ENCODE measurements around the gene EML2.
"Not testable (repeated sequence)": the region's sequence is repeated elsewhere in the genome, so short reads cannot be mapped to it uniquely, and the experiment has no call there.

Gene EML2

DNA sequence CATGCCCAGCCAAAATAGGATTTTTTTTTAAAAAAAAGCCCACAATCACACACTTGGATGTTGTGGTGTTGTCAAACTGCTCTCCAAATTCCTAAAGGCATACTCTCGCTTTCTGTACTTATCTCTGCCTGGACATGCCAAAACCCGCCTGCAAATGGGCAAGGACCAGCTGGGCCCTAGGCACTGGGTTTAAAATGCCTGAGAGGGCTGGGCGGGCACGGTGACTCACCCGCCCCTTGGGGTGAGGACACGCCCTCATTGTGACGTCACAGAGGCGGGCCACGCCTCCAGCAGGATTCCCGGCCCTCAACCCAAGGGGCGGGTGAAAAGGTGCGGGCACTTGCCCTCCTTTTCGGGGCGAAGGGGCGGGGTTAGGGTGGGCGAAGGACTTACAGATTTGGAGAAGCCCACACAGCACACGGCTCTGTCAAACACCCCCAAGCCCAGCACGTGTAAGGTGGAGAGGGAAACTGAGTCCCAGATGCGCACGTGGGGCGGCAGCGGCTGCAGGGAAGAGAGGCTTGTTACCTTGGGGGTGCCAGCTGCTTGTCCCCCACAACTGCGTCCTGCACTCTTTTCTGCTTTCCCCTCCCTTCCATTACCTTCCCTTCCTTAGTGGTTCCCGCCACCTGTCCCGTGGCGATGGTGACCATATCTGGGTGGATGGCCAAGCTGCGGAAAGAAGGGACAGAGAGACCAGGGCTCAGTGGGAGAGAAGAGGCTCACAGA is 6.6 kb downstream of the EML2 start:
- no peak overlapping the region for H3K27ac ChIP-seq (ENCODE audit: low read length)
- peaks cover 0 to 14% of the 10 kb centered on the region in 2 donors for H3K36me3 ChIP-seq (ENCODE audit: control insufficient read depth in 1 of 2, insufficient read depth in 2 of 2, low read length in 2 of 2)
- no peaks in the 10 kb centered on the region for H3K4me1 ChIP-seq (ENCODE audit: control insufficient read depth in 1 of 2, insufficient read depth in 2 of 2, low read length in 2 of 2)
- H3K9me3 ChIP-seq (ENCODE audit: control insufficient read depth in 1 of 2, low read length in 2 of 2), result no peaks in the 10 kb centered on the region
- no peaks in the 10 kb centered on the region for H3K27me3 ChIP-seq (ENCODE audit: low read depth, low read length)
- no peak overlapping the region for H3K4me3 ChIP-seq (ENCODE audit: low read depth in 1 of 2, low read length in 2 of 2)

DNA sequence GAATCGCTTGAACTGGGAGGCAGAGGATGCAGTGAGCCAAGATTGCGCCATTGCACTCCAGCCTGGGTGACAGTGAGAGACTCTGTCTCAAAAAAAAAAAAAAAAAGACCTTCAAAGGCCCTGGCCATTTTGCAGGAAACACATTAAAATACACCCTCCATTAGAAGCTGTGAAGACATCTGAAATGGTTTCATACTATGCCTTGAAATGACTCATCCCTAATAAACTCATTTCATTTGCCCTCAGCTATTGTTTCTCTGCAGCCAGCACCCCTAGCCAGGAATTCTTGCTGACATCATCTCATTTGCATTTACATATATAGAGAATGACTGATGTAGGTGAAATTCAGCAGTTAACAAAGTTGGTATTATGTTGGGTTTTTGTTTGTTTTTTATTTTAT is 8.7 kb downstream of the EML2 start:
- Histone ChIP-seq H3K4me3 (ENCODE audit: low read depth in 1 of 2, low read length in 2 of 2) (no peak overlapping the region), H3K36me3 (ENCODE audit: control insufficient read depth in 1 of 2, insufficient read depth in 2 of 2, low read length in 2 of 2) (peaks cover 0 to 22% of the 10 kb centered on the region in 2 donors), H3K4me1 (ENCODE audit: control insufficient read depth in 1 of 2, insufficient read depth in 2 of 2, low read length in 2 of 2) (no peaks in the 10 kb centered on the region), H3K9me3 (ENCODE audit: control insufficient read depth in 1 of 2, low read length in 2 of 2) (no peaks in the 10 kb centered on the region), H3K27ac (ENCODE audit: low read length) (no peak overlapping the region), H3K27me3 (ENCODE audit: low read depth, low read length) (no peaks in the 10 kb centered on the region)

DNA sequence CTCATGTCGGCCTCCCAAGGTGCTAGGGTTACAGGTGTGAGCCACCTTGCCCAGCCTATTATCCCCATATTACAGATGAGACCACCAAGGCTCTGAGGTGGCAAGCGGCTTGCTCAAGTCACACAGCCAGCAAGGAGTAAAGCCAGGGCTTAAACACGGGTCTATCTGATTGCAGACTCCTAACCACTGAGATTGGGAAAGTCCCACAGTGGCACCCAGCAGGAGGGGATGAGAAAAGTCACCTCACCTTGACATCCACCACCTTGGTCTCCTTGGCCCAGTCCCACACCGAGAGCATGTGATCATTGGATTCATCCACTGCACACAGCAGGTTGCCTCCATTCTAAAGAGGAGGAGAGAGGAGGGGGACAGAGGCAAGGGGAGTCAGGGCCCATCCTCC is 9.5 kb downstream of the EML2 start:
- no peaks in the 10 kb centered on the region for H3K9me3 ChIP-seq (ENCODE audit: control insufficient read depth in 1 of 2, low read length in 2 of 2)
- H3K4me3 ChIP-seq (ENCODE audit: low read depth in 1 of 2, low read length in 2 of 2), result no peak overlapping the region
- H3K36me3 ChIP-seq (ENCODE audit: control insufficient read depth in 1 of 2, insufficient read depth in 2 of 2, low read length in 2 of 2), result peaks cover 0 to 23% of the 10 kb centered on the region in 2 donors
- H3K27me3 ChIP-seq (ENCODE audit: low read depth, low read length), result no peaks in the 10 kb centered on the region
- no peak overlapping the region for H3K27ac ChIP-seq (ENCODE audit: low read length)
- H3K4me1 ChIP-seq (ENCODE audit: control insufficient read depth in 1 of 2, insufficient read depth in 2 of 2, low read length in 2 of 2), result no peaks in the 10 kb centered on the region

DNA sequence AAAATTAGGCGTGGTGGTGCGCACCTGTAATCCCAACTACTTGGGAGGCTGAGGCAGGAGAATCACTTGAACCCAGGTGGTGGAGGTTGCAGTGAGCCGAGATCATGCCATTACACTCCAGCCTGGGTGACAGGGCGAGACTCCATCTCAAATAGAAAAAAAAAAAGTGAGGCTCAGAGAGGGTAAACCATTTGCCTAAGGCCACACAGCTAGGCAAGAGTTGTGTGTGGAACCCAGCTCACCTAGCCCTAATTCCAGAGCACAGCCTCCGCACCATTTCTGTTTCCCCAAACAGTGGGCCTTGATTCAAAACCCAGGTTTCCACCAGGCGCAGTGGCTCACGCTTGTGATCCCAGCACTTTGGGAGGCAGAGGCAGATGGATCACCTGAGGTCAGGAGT is 11.0 kb downstream of the EML2 start:
- H3K36me3 ChIP-seq (ENCODE audit: control insufficient read depth in 1 of 2, insufficient read depth in 2 of 2, low read length in 2 of 2), result peaks cover 0 to 25% of the 10 kb centered on the region in 2 donors
- not testable (repeated sequence) for H3K4me3 ChIP-seq (ENCODE audit: low read depth in 1 of 2, low read length in 2 of 2); H3K4me1 ChIP-seq (ENCODE audit: control insufficient read depth in 1 of 2, insufficient read depth in 2 of 2, low read length in 2 of 2); H3K27ac ChIP-seq (ENCODE audit: low read length); H3K27me3 ChIP-seq (ENCODE audit: low read depth, low read length); H3K9me3 ChIP-seq (ENCODE audit: control insufficient read depth in 1 of 2, low read length in 2 of 2)

DNA sequence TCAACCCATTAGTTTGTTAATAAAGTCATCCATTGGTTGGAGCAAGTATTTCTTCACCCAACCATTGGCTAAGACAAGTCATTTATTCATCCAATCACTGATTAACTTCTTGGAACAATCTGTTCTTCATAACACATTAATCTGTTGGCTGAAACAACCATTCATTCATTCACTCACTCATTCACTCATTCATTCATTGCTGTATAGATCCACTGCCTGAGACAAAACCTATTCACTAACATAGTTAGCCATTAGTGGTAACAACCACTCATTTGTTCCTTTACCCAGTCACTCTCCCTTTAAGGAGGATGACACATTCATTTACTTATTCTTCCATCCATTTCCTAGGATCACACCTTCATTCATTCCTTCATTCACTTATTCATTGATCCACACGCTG is 15.2 kb downstream of the EML2 start:
- no peak overlapping the region for H3K27ac ChIP-seq (ENCODE audit: low read length)
- H3K27me3 ChIP-seq (ENCODE audit: low read depth, low read length), result no peaks in the 10 kb centered on the region
- H3K36me3 ChIP-seq (ENCODE audit: control insufficient read depth in 1 of 2, insufficient read depth in 2 of 2, low read length in 2 of 2), result peaks cover 1 to 43% of the 10 kb centered on the region in 2 donors
- H3K9me3 ChIP-seq (ENCODE audit: control insufficient read depth in 1 of 2, low read length in 2 of 2), result no peaks in the 10 kb centered on the region
- H3K4me3 ChIP-seq (ENCODE audit: low read depth in 1 of 2, low read length in 2 of 2), result no peak overlapping the region
- H3K4me1 ChIP-seq (ENCODE audit: control insufficient read depth in 1 of 2, insufficient read depth in 2 of 2, low read length in 2 of 2), result no peaks in the 10 kb centered on the region

DNA sequence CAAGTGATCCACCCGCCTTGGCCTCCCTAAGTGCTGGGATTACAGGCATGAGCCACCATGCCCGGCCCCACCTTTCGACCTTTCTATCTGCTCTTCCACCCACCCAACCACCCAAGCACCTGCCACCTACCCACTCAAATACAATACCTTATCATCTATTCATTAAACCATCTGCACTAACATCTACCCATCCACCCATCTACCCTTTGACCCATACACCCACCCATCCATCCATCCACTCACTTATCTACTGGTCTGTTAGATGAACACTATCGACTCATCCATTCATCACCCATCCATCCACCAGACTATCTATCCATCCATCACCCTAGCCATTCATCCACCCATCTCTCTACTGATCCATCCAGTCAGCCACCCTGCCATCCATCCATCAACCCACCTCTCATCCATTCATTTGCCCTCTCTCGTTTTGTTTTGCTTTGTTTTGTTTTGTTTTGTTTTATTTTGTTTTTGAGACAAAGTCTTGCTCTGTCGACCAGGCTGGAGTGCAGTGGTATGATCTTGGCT is 17.2 kb downstream of the EML2 start:
- H3K36me3 ChIP-seq (ENCODE audit: control insufficient read depth in 1 of 2, insufficient read depth in 2 of 2, low read length in 2 of 2), result peaks cover 4 to 37% of the 10 kb centered on the region in 2 donors
- no peaks in the 10 kb centered on the region for H3K9me3 ChIP-seq (ENCODE audit: control insufficient read depth in 1 of 2, low read length in 2 of 2)
- H3K4me3 ChIP-seq (ENCODE audit: low read depth in 1 of 2, low read length in 2 of 2), result no peak overlapping the region
- no peak overlapping the region for H3K27ac ChIP-seq (ENCODE audit: low read length)
- H3K4me1 ChIP-seq (ENCODE audit: control insufficient read depth in 1 of 2, insufficient read depth in 2 of 2, low read length in 2 of 2), result no peaks in the 10 kb centered on the region
- no peaks in the 10 kb centered on the region for H3K27me3 ChIP-seq (ENCODE audit: low read depth, low read length)

DNA sequence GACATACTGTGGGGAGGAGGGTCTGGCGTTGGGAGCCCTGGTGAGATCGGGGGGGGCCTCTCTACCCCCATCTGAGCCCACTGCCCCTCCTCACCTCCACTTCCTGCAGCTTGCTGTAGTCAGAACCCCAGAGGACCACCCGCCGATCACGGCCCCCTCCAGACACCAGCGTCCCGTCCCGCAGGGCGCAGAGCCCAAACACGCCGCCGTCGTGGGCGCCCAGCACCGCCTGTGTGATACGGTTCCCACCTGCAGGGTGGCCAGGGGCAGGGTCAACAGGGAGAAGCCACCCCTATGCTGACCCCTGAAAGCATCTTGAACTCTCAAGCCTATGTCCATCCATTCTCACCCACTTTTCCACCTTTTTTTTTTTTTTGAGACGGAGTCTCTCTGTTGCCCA is 17.8 kb downstream of the EML2 start:
- Histone ChIP-seq H3K9me3 (ENCODE audit: control insufficient read depth in 1 of 2, low read length in 2 of 2) (no peaks in the 10 kb centered on the region), H3K4me3 (ENCODE audit: low read depth in 1 of 2, low read length in 2 of 2) (no peak overlapping the region), H3K36me3 (ENCODE audit: control insufficient read depth in 1 of 2, insufficient read depth in 2 of 2, low read length in 2 of 2) (peaks cover 4 to 35% of the 10 kb centered on the region in 2 donors), H3K27ac (ENCODE audit: low read length) (no peak overlapping the region), H3K4me1 (ENCODE audit: control insufficient read depth in 1 of 2, insufficient read depth in 2 of 2, low read length in 2 of 2) (peaks cover 0 to 1% of the 10 kb centered on the region in 2 donors), H3K27me3 (ENCODE audit: low read depth, low read length) (no peaks in the 10 kb centered on the region)

DNA sequence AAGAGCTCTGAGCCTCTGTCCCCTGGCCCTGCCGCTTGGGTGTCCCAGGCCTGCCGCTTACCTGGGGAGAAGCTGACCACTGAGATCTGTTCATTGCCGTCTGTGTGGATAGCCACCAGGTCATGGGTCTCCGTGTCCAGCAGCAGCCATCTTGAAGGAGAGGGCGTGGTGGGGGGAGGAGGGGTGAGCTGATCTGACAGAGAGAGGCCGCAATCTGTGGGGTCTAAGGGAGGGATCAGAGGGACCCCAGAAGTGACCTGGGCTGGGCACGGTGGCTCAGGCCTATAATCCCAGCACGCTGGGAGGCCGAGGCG is 22.5 kb downstream of the EML2 start:
- Histone ChIP-seq H3K4me1 (ENCODE audit: control insufficient read depth in 1 of 2, insufficient read depth in 2 of 2, low read length in 2 of 2) (peaks cover 3 to 4% of the 10 kb centered on the region in 2 donors), H3K9me3 (ENCODE audit: control insufficient read depth in 1 of 2, low read length in 2 of 2) (no peaks in the 10 kb centered on the region), H3K27ac (ENCODE audit: low read length) (no peak overlapping the region), H3K36me3 (ENCODE audit: control insufficient read depth in 1 of 2, insufficient read depth in 2 of 2, low read length in 2 of 2) (peaks cover 8 to 50% of the 10 kb centered on the region in 2 donors), H3K4me3 (ENCODE audit: low read depth in 1 of 2, low read length in 2 of 2) (no peak overlapping the region), H3K27me3 (ENCODE audit: low read depth, low read length) (no peaks in the 10 kb centered on the region)

DNA sequence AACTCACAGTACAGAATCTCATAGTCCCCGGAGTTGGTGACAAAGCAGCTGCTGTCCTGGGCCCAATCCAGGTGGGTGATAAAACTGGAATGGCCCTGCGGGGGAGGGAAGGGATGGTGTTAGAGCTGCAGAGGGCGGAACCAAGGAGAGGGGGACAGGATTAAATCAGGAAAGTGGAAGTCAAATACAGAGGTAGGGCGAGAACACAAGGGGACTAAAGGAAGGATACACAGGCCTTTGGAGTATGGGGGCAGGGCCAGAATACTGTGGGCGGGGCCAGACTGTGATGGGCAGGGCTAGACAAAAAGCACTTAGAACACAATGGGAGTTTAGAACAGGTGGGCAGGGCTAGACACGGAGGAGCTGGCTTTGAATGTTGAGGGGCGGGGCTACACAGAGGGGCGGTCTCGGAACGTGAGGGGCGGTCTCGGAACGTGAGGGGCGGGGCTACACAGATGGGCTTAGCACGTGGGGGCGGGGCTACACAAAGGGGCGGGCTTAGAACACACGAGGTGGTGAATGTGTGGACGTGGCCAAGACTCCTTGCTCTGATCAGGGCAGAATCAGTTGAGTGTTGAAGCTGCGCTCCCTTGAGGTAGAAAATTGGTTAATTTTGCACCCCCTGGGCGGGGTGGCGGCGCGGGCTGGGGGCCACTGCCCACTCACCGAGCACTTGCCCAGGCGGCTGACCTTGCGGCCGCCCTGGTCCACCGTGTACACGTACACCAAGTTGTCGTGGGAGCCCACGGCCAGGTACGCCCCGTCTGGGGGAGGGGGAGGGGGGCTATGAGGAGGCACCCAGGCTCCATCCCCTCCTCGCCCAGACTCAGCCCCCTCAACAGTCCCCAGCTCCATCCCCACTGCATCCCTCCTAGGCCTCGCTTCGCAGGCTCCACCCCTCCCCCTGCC is 23.1 kb downstream of the EML2 start:
- Histone ChIP-seq H3K27me3 (ENCODE audit: low read depth, low read length) (no peaks in the 10 kb centered on the region), H3K27ac (ENCODE audit: low read length) (no peak overlapping the region), H3K36me3 (ENCODE audit: control insufficient read depth in 1 of 2, insufficient read depth in 2 of 2, low read length in 2 of 2) (peaks cover 8 to 44% of the 10 kb centered on the region in 2 donors), H3K4me3 (ENCODE audit: low read depth in 1 of 2, low read length in 2 of 2) (no peak overlapping the region), H3K9me3 (ENCODE audit: control insufficient read depth in 1 of 2, low read length in 2 of 2) (no peaks in the 10 kb centered on the region), H3K4me1 (ENCODE audit: control insufficient read depth in 1 of 2, insufficient read depth in 2 of 2, low read length in 2 of 2) (peaks cover 3 to 4% of the 10 kb centered on the region in 2 donors)

DNA sequence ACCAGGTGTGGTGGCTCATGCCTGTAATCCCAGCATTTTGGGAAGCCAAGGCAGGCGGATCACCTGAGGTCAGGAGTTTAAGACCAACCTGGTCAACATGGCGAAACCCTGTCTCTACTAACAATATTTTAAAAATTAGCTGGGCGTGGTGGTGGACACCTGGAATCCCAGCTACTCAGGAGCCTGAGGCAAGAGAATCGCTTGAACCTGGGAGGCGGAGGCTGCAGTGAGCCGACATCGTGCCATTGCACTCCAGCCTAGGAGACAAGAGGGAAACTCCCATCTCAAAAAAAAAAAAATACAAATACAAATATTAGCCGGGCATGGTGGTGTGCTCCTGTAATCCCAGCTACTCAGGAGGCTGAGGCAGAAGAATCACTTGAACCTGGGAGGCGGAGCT is 24.1 kb downstream of the EML2 start:
- not testable (repeated sequence) for H3K27me3 ChIP-seq (ENCODE audit: low read depth, low read length); H3K4me3 ChIP-seq (ENCODE audit: low read depth in 1 of 2, low read length in 2 of 2); H3K9me3 ChIP-seq (ENCODE audit: control insufficient read depth in 1 of 2, low read length in 2 of 2); H3K4me1 ChIP-seq (ENCODE audit: control insufficient read depth in 1 of 2, insufficient read depth in 2 of 2, low read length in 2 of 2)
- Histone ChIP-seq H3K27ac (ENCODE audit: low read length) (peak overlapping the region; percentile 76), H3K36me3 (ENCODE audit: control insufficient read depth in 1 of 2, insufficient read depth in 2 of 2, low read length in 2 of 2) (peaks cover 8 to 39% of the 10 kb centered on the region in 2 donors)

DNA sequence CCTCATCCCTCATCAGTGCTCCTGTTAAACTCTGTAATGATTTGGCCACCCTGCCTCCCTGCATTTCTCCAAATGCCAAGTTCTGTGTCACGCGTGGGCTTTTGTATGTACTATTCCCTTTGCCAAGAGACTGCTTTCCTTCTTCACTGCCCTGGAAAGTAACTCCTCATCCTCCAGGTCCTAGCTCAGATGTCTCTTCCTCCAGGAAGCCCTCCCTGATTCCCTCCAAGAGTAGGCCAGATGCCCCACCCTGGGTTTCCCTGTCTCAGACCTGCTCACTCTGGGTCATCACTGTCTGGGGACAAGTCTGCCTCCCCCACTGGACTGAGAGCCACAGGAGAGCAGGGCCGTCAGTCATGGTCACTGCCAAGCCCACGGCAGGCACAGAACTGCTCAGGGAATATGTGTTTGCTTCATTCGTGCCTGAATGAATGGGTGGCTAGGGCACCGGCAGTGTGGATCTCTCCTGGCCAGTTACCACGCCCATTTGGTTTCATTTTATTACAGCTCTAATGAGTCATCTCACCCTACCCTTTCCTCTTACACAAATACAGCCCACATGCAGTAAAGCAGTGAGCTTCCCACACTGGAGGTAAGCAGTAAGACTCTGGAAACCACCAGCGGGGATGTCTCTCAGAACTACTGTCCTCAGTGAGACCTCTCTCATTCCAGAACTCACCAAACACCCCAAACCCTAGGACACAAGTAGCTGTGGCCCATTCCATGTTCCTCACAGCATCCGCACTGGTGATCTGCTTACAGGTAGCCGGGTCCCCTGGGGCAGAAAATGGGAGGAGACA is 25.1 kb downstream of the EML2 start:
- peaks cover 3 to 4% of the 10 kb centered on the region in 2 donors for H3K4me1 ChIP-seq (ENCODE audit: control insufficient read depth in 1 of 2, insufficient read depth in 2 of 2, low read length in 2 of 2)
- no peaks in the 10 kb centered on the region for H3K9me3 ChIP-seq (ENCODE audit: control insufficient read depth in 1 of 2, low read length in 2 of 2)
- H3K27me3 ChIP-seq (ENCODE audit: low read depth, low read length), result no peaks in the 10 kb centered on the region
- H3K36me3 ChIP-seq (ENCODE audit: control insufficient read depth in 1 of 2, insufficient read depth in 2 of 2, low read length in 2 of 2), result peaks cover 8 to 38% of the 10 kb centered on the region in 2 donors
- no peak overlapping the region for H3K4me3 ChIP-seq (ENCODE audit: low read depth in 1 of 2, low read length in 2 of 2)
- H3K27ac ChIP-seq (ENCODE audit: low read length), result peak overlapping the region; percentile 76

Measured in muscle layer of duodenum (tissue), 2 donors.